Gastroesophageal sphincter (tissue), 4 donors: Measurements from ENCODE around the gene GRIFIN. TPM values are rescaled to one million over a fixed set of nuclear protein-coding genes. Genes with fewer than 3 reads are reported as not detected.

ENCODE experiments used
- ATAC-seq: fragments of 150-250 bp; one replicate; pipeline ENCODE4 v1.9.1; 2016; ENCODE audit warnings: mild to moderate bottlenecking, moderate library complexity
- H3K27ac ChIP-seq, 4 donors: fragments of 200-600 bp; sonication (generic) in 3 of 4; 1 replicate in 3 of 4; 2 replicates in 1 of 4; pipeline ENCODE4 v1.5.1; 2016 to 2019
- H3K27me3 ChIP-seq: fragments of 200-600 bp; sonication (generic); one replicate; pipeline ENCODE4 v1.5.1; 2019
- H3K36me3 ChIP-seq, 2 donors: fragments of 200-600 bp; sonication (generic); one replicate each; pipeline ENCODE4 v1.5.1; 2019; ENCODE audit warnings: control low read depth in 1 of 2
- H3K4me1 ChIP-seq, 3 donors: fragments of 200-600 bp; sonication (generic); 1 replicate in 2 of 3; 2 replicates in 1 of 3; pipeline ENCODE4 v1.5.1; 2016 to 2019; ENCODE audit warnings: control low read depth in 2 of 3
- H3K4me3 ChIP-seq, 2 donors: fragments of 200-600 bp; sonication (generic); one replicate each; pipeline ENCODE4 v1.5.1; 2019; ENCODE audit warnings: mild to moderate bottlenecking in 1 of 2, moderate library complexity in 1 of 2
- H3K9me3 ChIP-seq, 3 donors: fragments of 200-600 bp; sonication (generic); one replicate each; pipeline ENCODE4 v1.5.1; 2017 to 2019; ENCODE audit warnings: control low read depth in 2 of 3
- EP300 ChIP-seq: sonication (generic); formaldehyde crosslinking; IDR thresholded peaks from one replicate; pipeline ENCODE4 v1.6.1; 2017; ENCODE audit warnings: antibody characterized with exemption, mild to moderate bottlenecking
- POLR2A ChIP-seq, 2 donors: fragments of 450-650 bp; IDR thresholded peaks; one replicate each; pipeline ENCODE4 v1.6.1; 2017; ENCODE audit warnings: antibody characterized with exemption in 2 of 2, mild to moderate bottlenecking in 2 of 2, moderate library complexity in 1 of 2
- POLR2AphosphoS5 ChIP-seq: sonication (generic); formaldehyde crosslinking; IDR thresholded peaks from one replicate; pipeline ENCODE4 v1.6.1; 2017; ENCODE audit warnings: antibody characterized with exemption
- WGBS, 2 donors: methylation state at CpG; one replicate each; pipeline ENCODE4 v1.1.5; 2018; ENCODE audit warnings: low coverage in 1 of 2; 5-methylcytosine and 5-hydroxymethylcytosine counted together
- total RNA-seq, 4 donors: library from RNA; depleted of rRNA; stranded (reverse); fragments of >200 nt; gene quantifications; one replicate each; pipeline ENCODE4 v1.1.0, GENCODE V29; 2016
- TF ChIP-seq, protein P1 (sequence below), 4 experiments: fragments of 200-600 bp in 2 of 4; fragments of 450-650 bp in 2 of 4; sonication (generic) in 1 of 4; IDR thresholded peaks; one replicate each; pipeline ENCODE4 v1.5.1; 2017 to 2019; ENCODE audit warnings: antibody characterized with exemption in 4 of 4, mild to moderate bottlenecking in 2 of 4, moderate library complexity in 2 of 4

GRIFIN gene
- total RNA-seq, 4 donors from 2014 or later, result not detected

DNA sequence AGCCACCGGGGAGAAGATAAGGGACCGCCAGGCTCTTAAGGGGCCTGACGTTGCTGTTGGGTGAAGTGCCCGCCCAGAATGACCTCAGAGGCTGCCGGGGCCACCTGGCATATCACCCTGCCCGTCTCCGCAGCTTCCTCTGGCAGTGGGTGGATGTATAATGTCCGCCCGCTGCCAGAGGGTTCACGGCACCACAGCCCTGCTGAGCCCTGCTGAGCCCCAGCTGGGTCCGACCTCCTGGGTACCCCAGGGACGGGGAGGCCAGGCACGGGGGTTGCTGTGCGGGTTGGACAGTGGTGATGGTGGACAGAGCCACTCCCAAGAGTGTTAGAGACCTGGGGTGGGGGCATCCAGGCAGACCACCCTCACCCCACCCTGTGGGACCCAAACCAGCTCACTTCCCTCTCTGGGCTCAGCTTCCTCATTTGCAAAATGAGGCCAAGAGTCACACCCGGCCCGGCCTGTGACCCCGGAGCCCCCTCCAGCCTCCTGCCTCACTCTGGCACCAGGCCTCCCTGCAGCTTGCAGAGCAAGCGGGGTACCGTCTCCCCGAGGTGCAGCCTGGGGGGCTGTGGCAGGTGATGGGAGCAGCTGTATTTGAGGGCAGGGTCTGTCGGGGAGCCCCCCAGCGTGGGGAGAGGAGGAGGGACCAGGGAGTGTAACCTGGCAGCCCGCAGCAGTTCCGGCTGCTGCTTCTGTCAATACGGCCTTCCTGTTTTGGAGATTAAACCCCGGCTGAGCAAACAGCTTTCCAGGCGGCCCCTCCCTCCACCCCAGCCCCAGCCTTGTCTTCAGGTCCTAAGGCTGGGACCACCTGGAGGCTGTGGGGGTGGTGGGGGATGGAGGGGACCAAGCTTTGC, 34.9 kb upstream of the GRIFIN start:
- peak overlapping the region in 1 of 2 donors; percentile 2 for H3K4me3 ChIP-seq
- H3K27ac ChIP-seq, result peak overlapping the region in 3 of 4 donors; percentile 45 to 67 (median 47)
- no peaks in the 10 kb centered on the region for H3K27me3 ChIP-seq
- H3K4me1 ChIP-seq, result peaks cover 0 to 50% (median 23%) of the 10 kb centered on the region in 3 donors
- TF ChIP-seq POLR2A (IDR thresholded peaks at IDR 0.05) (no peak), EP300 (no peak), POLR2AphosphoS5 (no peak)
- TF ChIP-seq, protein P1, sequence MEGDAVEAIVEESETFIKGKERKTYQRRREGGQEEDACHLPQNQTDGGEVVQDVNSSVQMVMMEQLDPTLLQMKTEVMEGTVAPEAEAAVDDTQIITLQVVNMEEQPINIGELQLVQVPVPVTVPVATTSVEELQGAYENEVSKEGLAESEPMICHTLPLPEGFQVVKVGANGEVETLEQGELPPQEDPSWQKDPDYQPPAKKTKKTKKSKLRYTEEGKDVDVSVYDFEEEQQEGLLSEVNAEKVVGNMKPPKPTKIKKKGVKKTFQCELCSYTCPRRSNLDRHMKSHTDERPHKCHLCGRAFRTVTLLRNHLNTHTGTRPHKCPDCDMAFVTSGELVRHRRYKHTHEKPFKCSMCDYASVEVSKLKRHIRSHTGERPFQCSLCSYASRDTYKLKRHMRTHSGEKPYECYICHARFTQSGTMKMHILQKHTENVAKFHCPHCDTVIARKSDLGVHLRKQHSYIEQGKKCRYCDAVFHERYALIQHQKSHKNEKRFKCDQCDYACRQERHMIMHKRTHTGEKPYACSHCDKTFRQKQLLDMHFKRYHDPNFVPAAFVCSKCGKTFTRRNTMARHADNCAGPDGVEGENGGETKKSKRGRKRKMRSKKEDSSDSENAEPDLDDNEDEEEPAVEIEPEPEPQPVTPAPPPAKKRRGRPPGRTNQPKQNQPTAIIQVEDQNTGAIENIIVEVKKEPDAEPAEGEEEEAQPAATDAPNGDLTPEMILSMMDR (IDR thresholded peaks at IDR 0.05), result no peak
- no peaks in the 10 kb centered on the region for H3K36me3 ChIP-seq
- peak; percentile 37 for ATAC-seq
- H3K9me3 ChIP-seq, result no peaks in the 10 kb centered on the region
- 53% methylated on average over 3 of the region's 27 CpGs; no CpG with 5 or more reads in 1 of the 2 donors for WGBS, 2 donors

DNA sequence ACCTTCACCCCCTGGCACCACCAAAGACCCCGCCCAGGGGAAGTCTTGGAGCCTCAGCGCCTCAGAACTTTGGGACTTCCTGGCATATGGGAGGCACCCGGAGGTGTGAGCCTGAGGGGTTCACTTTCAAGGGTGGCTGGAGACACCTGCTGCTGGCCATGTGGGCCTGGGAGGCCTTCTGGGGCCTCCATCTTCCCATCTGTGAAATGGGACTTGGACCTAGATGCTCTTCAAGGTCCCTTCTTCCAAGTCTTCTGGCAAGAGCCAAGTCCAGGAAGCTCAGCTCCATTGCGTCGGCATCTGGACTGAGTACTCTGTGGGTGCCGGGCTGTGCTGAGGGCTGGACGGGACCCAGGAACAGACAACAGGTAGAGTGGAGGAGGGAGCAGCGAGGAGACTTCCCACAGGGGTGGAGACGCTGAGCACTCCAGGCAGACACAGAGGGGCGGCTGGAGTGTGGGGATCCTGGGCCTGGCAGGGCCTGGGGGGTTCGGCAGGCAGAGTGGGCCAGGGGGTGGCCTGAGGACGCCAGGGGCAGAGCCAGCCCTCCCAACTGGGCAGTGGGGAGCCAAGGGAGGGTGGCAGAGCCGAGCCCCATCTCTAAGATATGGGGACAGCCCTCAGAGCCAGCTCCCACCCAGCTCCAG, 34.1 kb upstream of the GRIFIN start:
- H3K4me3 ChIP-seq, result no peak overlapping the region
- peaks cover 0 to 50% (median 23%) of the 10 kb centered on the region in 3 donors for H3K4me1 ChIP-seq
- no peaks in the 10 kb centered on the region for H3K27me3 ChIP-seq
- TF ChIP-seq, protein P1 (IDR thresholded peaks at IDR 0.05), result no peak
- TF ChIP-seq POLR2AphosphoS5 (no peak), EP300 (no peak), POLR2A (IDR thresholded peaks at IDR 0.05) (no peak)
- 100% methylated on average over 1 of the region's 13 CpGs; no CpG with 5 or more reads in 1 of the 2 donors for WGBS, 2 donors
- ATAC-seq, result no peak
- H3K27ac ChIP-seq, result peak overlapping the region in 3 of 4 donors; percentile 45 to 67 (median 47)
- no peaks in the 10 kb centered on the region for H3K9me3 ChIP-seq
- no peaks in the 10 kb centered on the region for H3K36me3 ChIP-seq

DNA sequence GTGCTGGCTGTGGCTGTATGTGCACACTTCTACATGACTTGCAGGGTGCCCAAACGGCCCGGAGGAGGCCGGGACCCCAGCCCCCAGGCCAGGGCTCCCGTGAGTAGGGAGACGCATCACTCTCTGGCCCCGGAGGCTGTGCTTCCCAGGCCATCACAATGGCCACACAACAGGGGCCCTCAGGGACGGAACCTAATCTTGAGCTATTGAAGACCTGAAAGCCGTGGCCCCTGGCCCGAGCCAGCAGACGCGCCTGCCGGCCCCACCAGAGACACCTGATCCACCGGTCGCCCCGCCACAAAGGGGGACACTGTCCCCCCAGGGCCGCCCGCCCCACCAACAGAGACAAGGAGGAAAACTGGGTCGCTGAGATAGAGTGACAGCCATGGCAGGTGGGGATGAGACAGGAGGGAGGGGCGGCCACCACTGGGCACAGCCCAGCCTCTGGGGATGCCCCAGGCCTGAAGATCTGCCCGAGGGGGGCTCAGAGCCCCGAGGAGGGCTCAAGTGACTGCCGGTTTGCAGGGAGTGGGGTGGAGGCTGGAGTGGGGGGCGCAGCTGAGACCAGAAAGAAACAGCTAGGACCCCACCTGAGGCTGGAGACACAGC, 33.2 kb upstream of the GRIFIN start:
- Histone ChIP-seq H3K4me1 (peaks cover 0 to 50% (median 23%) of the 10 kb centered on the region in 3 donors), H3K4me3 (no peak overlapping the region), H3K36me3 (no peaks in the 10 kb centered on the region), H3K27ac (peak overlapping the region in 1 of 4 donors; percentile 46), H3K27me3 (no peaks in the 10 kb centered on the region), H3K9me3 (no peaks in the 10 kb centered on the region)
- ATAC-seq, result no peak
- TF ChIP-seq POLR2AphosphoS5, result no peak
- TF ChIP-seq, protein P1 (IDR thresholded peaks at IDR 0.05), result no peak
- no peak for TF ChIP-seq EP300
- no peak for TF ChIP-seq POLR2A (IDR thresholded peaks at IDR 0.05)
- no CpG with 5 or more reads among the region's 23 CpGs for WGBS, 2 donors

DNA sequence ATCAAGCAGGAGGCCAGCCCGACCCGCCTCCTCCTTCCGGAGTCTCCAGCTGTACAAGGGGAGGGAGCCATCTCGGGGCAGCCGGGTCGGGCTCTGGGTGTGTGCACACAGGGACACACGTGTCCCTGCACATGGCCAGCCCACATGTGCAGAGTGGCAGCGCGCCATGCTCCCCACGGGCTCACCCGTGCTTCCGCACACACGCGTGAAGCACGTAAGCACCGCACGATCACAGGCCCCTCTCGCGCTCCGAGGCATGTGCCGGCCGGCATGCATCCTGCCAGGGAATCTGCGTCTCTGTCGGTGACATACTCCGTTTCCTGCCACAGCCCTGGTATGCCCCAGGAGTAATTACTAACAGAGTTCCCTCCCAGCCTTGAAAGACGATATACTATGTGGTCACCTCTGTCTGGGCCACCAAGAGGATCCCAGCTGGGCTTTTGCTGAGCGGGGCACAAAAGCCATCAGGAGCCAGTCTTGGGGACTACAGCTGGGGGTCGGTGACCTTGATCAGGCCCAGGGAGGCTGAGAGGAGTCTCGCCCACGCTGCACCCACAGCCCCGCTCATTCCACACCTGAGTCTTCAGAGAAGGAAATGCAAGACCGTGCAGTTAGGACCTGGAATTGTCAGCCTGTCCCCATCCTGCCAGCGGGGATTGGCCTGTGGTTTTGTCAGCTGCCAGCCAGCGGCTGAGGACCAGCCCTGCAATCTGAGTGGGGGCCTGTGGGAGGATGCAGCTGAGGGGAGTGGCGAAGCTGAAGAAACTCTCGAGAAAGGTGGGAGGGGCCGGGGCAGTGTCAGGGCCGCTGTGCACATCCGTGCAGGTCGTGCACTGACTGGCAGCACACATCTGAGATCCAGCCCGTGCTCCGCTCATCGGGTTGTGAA, 32.4 kb upstream of the GRIFIN start:
- H3K27ac ChIP-seq, result peak overlapping the region in 2 of 4 donors; percentile 43 to 46
- 78 to 81% methylated on average over 4 to 6 of the region's 43 CpGs for WGBS, 2 donors
- no peaks in the 10 kb centered on the region for H3K9me3 ChIP-seq
- peak; percentile 35 for ATAC-seq
- H3K4me3 ChIP-seq, result no peak overlapping the region
- no peaks in the 10 kb centered on the region for H3K27me3 ChIP-seq
- peaks cover 0 to 51% (median 23%) of the 10 kb centered on the region in 3 donors for H3K4me1 ChIP-seq
- no peaks in the 10 kb centered on the region for H3K36me3 ChIP-seq
- TF ChIP-seq, protein P1 (IDR thresholded peaks at IDR 0.05), result no peak
- TF ChIP-seq EP300 (no peak), POLR2AphosphoS5 (no peak), POLR2A (IDR thresholded peaks at IDR 0.05) (no peak)
